RWPE1 (cell line): ENCODE results near the gene AGPAT3.

Experiments
- CTCF ChIA-PET: fragments of 350-600 bp; sonication (Branson Sonifier 250); formaldehyde crosslinking; extraction: SDS; loops from one replicate; lab custom pipeline; 2021; lab: Yijun Ruan, JAX
- POLR2A ChIA-PET: fragments of 400-600 bp; formaldehyde crosslinking; extraction: SDS; loops from one replicate; lab custom pipeline; 2020; ENCODE audit warnings: antibody characterized with exemption; ENCODE audit not compliant: low non-redundant PET; lab: Yijun Ruan, JAX
- DNase-seq: peaks from one replicate; pipeline ENCODE4 v3.0.0; 2012; ENCODE audit warnings: low spot score
- H3K27ac ChIP-seq: fragments of 450-650 bp; 2 replicates; pipeline ENCODE4 v1.5.1; 2017
- CTCF ChIP-seq: fragments of 450-650 bp; conservative IDR thresholded peaks from 2 replicates; pipeline ENCODE4 v1.5.1; 2017; ENCODE audit warnings: low read depth, mild to moderate bottlenecking

The AGPAT3 gene

GRCh38 chr21:43866659-43867331 lies 1.8 kb downstream of the AGPAT3 start:
- POLR2A ChIA-PET, result interaction anchor here (0.6 kb wide), 1 partner anchor 12 kb away, joined by 3 read pairs; no protein-coding TSS in a partner anchor
- TF ChIP-seq CTCF, result no peak
- no peak for DNase-seq
- CTCF ChIA-PET, result interaction anchor here (0.6 to 1.0 kb wide), 2 partner anchors 62 to 108 kb away, joined by 3 read pairs; no protein-coding TSS in a partner anchor
- peak overlapping the region; percentile 88 for H3K27ac ChIP-seq

GRCh38 chr21:43867332-43867703 lies 2.3 kb downstream of the AGPAT3 start:
- TF ChIP-seq CTCF, result no peak
- POLR2A ChIA-PET, result interaction anchor here (0.6 kb wide), 1 partner anchor 11 kb away, joined by 3 read pairs; no protein-coding TSS in a partner anchor
- peak overlapping the region; percentile 88 for H3K27ac ChIP-seq
- no peak for DNase-seq
- CTCF ChIA-PET, result no interaction called here

DNA sequence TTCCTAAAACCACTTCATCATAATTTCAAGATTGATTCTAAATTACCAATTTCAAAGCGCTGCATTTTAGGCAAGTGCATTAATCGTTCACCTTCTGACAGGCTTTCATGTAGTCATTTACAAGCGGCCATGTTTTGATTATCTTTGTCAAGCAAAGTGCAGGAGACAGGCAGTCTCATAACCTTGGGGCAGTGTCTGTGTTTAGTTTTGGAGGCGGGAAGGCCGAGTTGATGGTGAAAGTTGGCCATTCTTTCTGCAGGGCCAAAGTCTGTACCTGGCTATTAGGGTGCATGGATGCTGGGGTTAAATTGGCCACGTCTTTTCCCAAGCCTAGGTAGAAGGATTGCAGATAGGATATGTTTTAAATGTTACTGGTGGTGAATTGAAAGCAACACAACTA lies 2.9 kb downstream of the AGPAT3 start:
- ChIA-PET POLR2A (no interaction called here), CTCF (interaction anchor here (0.6 kb wide), 1 partner anchor 107 kb away, joined by 3 read pairs; no protein-coding TSS in a partner anchor)

GRCh38 chr21:43868461-43868860 lies 3.4 kb downstream of the AGPAT3 start:
- CTCF ChIA-PET, result interaction anchor here (0.5 to 0.6 kb wide), 4 partner anchors 15 to 133 kb away, joined by 3 to 4 read pairs (median 3); no protein-coding TSS in a partner anchor
- POLR2A ChIA-PET, result no interaction called here
- no peak for TF ChIP-seq CTCF
- peak; percentile 62 for DNase-seq
- H3K27ac ChIP-seq, result peak overlapping the region; percentile 22; the same call in 1 of the 2 replicates

More for the DNA sequence above, 2.9 kb downstream of the AGPAT3 start:
- H3K27ac ChIP-seq, result peak overlapping the region; percentile 22; the same call in 1 of the 2 replicates
- no peak for TF ChIP-seq CTCF
- no peak for DNase-seq

GRCh38 chr21:43869486-43870325 lies 4.7 kb downstream of the AGPAT3 start:
- no peak for TF ChIP-seq CTCF
- DNase-seq, result no peak
- 0 out of 2 replicates have a peak overlapping the region, but pooled peaks have one; percentile 3 for H3K27ac ChIP-seq
- CTCF ChIA-PET, result no interaction called here
- POLR2A ChIA-PET, result interaction anchor here (0.5 kb wide), 1 partner anchor 1291 kb away, joined by 3 read pairs; no protein-coding TSS in a partner anchor

- ChIA-PET CTCF (no interaction called here), POLR2A (no interaction called here)
- TF ChIP-seq CTCF, result no peak
- DNase-seq, result no peak
- H3K27ac ChIP-seq, result no peak overlapping the region
Measured at GRCh38 chr21:43871487-43871886, 6.5 kb downstream of the AGPAT3 start.
